Vagina (tissue), 2 donors: ENCODE data around the gene BLOC1S4. TPM values are rescaled to one million over a fixed set of nuclear protein-coding genes. Genes with fewer than 3 reads are reported as not detected.
A peak's percentile ranks its signal among the peaks of the same experiment; 100 is the strongest.

Experiments
- DNase-seq, 2 donors: peaks; one replicate each; pipeline ENCODE4 v3.0.0-alpha.2; 2017; ENCODE audit errors: extremely low spot score in 2 of 2
- H3K27ac ChIP-seq: fragments of 200-600 bp; sonication (generic); one replicate; pipeline ENCODE4 v1.5.1; 2019
- H3K27me3 ChIP-seq: fragments of 200-600 bp; sonication (generic); one replicate; pipeline ENCODE4 v1.5.1; 2019
- H3K36me3 ChIP-seq, 2 donors: fragments of 200-600 bp; sonication (generic); one replicate each; pipeline ENCODE4 v1.5.1; 2017 to 2019
- H3K4me1 ChIP-seq: fragments of 200-600 bp; sonication (generic); one replicate; pipeline ENCODE4 v1.5.1; 2019
- H3K4me3 ChIP-seq, 2 donors: fragments of 200-600 bp; sonication (generic); 1 replicate in 1 of 2; 2 replicates in 1 of 2; pipeline ENCODE4 v1.5.1; 2016 to 2019
- H3K9me3 ChIP-seq: fragments of 200-600 bp; sonication (generic); one replicate; pipeline ENCODE4 v1.5.1; 2019
- CTCF ChIP-seq, 3 experiments: fragments of 450-650 bp in 2 of 3; fragments of 200-600 bp in 1 of 3; sonication (generic) in 1 of 3; IDR thresholded peaks; one replicate each; pipeline ENCODE4 v1.5.1; 2017 to 2019; ENCODE audit warnings: antibody characterized with exemption in 3 of 3, mild to moderate bottlenecking in 2 of 3, moderate library complexity in 2 of 3
- POLR2A ChIP-seq, 2 donors: fragments of 450-650 bp; IDR thresholded peaks; one replicate each; pipeline ENCODE4 v1.6.1; 2017; ENCODE audit warnings: antibody characterized with exemption in 2 of 2, mild to moderate bottlenecking in 2 of 2, moderate library complexity in 2 of 2
- POLR2AphosphoS5 ChIP-seq, 2 donors: sonication (generic); formaldehyde crosslinking; IDR thresholded peaks; one replicate each; pipeline ENCODE4 v1.9.0; 2017; ENCODE audit warnings: antibody characterized with exemption in 2 of 2, mild to moderate bottlenecking in 2 of 2, low read depth in 1 of 2; ENCODE audit not compliant: insufficient read depth in 1 of 2
- intact Hi-C: fragments of 100-400 bp; cut with DNase I; formaldehyde crosslinking; loops from one replicate; pipeline ENCODE4 v1.15.1; 2023
- total RNA-seq: library from RNA; depleted of rRNA; stranded (reverse); fragments of >200 nt; gene quantifications from one replicate; pipeline ENCODE4 v1.2.3, GENCODE V29; 2016

The BLOC1S4 gene
- total RNA-seq, 1 donor from 2014 or later = 34.9 TPM

DNA sequence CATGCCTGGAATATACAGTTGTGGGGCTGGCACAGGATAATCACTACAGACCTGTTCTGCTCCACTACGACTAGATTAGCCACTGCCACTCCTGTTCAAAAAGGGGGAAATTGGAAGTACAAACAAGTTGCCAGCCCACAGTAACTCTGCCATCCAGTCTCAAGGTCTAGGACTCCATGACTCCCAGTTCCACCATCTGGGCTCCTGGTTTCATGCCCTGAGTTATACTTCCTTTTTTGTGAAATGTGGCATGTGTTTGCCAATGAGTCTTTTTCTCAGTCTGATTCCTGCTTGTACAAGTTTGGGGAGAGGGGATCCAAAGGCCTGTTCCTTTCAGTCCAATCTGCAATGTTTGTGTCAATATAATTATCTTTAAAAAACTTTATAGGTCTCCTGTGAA, 1.0 kb upstream of the BLOC1S4 start:
- no peak overlapping the region for H3K4me3 ChIP-seq
- H3K36me3 ChIP-seq = no peaks in the 10 kb centered on the region
- peak overlapping the region; percentile 87 for H3K27ac ChIP-seq
- no peak for TF ChIP-seq POLR2A (IDR thresholded peaks at IDR 0.05)
- TF ChIP-seq CTCF (IDR thresholded peaks at IDR 0.05) = no peak
- no peak for TF ChIP-seq POLR2AphosphoS5 (IDR thresholded peaks at IDR 0.05; ENCODE audit: insufficient read depth in 1 of 2, low read depth in 1 of 2)
- no peaks in the 10 kb centered on the region for H3K9me3 ChIP-seq
- H3K4me1 ChIP-seq = peaks cover 27% of the 10 kb centered on the region
- no peaks in the 10 kb centered on the region for H3K27me3 ChIP-seq
- DNase-seq = no peak
- intact Hi-C loops = no loop called here

GRCh38 chr4:6715704-6716017, 313 bp upstream of the BLOC1S4 start:
- DNase-seq = no peak
- Histone ChIP-seq H3K27me3 (no peaks in the 10 kb centered on the region), H3K9me3 (no peaks in the 10 kb centered on the region), H3K27ac (peak overlapping the region; percentile 87), H3K36me3 (no peaks in the 10 kb centered on the region), H3K4me3 (peak overlapping the region; percentile 88 to 98), H3K4me1 (peaks cover 27% of the 10 kb centered on the region)
- intact Hi-C loops = loop anchor here (1.0 to 2.0 kb wide), 2 partner anchors 68 to 159 kb away; no protein-coding TSS in a partner anchor
- TF ChIP-seq POLR2A (IDR thresholded peaks at IDR 0.05) (no peak), POLR2AphosphoS5 (IDR thresholded peaks at IDR 0.05; ENCODE audit: insufficient read depth in 1 of 2, low read depth in 1 of 2) (peak in 1 of 2 donors; percentile 96), CTCF (IDR thresholded peaks at IDR 0.05) (no peak)

DNA sequence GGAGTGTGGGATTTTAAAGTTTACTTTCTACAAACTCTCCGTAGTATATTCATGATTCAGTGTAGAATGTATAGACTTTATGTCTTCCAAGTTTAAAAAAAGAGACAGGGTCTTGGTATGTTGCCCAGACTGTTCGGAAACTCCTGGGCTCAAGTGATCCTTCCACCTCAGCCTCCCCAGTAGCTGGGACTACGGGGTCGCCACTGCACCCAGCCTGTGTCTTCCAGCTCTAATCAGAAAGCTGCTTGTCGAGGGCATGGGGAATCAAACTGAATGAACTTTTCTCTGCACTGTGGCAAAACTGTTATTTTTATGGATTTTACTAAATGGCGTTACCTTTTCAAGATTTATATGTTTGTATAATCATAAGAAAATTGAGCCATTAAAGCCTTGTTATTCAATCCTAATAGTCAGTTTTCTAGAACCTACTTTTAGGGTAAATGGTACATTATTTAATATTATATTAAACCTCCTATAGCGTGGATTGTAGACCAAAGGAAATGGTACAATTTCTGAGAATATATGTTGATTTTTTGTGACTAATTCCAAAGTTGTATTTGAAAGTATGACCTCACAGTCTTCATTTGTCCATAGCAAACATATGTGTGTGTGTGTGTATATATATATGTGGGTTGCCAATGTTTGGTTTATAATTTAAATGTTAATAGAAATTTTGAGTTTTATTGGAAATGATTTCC, 1.1 kb downstream of the BLOC1S4 start:
- DNase-seq = no peak
- H3K27ac ChIP-seq = peak overlapping the region; percentile 87
- H3K36me3 ChIP-seq = no peaks in the 10 kb centered on the region
- peaks cover 28% of the 10 kb centered on the region for H3K4me1 ChIP-seq
- intact Hi-C loops = loop anchor here (1.0 to 2.0 kb wide), 2 partner anchors 66 to 158 kb away; no protein-coding TSS in a partner anchor
- TF ChIP-seq POLR2AphosphoS5 (IDR thresholded peaks at IDR 0.05; ENCODE audit: insufficient read depth in 1 of 2, low read depth in 1 of 2) (no peak), CTCF (IDR thresholded peaks at IDR 0.05) (no peak), POLR2A (IDR thresholded peaks at IDR 0.05) (no peak)
- H3K27me3 ChIP-seq = no peaks in the 10 kb centered on the region
- peak overlapping the region; percentile 88 to 98 for H3K4me3 ChIP-seq
- H3K9me3 ChIP-seq = no peaks in the 10 kb centered on the region

- intact Hi-C loops = no loop called here
- H3K9me3 ChIP-seq = no peaks in the 10 kb centered on the region
- DNase-seq = no peak
Observed at GRCh38 chr4:6718932-6719610, 3.1 kb downstream of the BLOC1S4 start.

GRCh38 chr4:6719611-6720179, 3.7 kb downstream of the BLOC1S4 start:
- TF ChIP-seq CTCF (IDR thresholded peaks at IDR 0.05) = no peak
- no peak for TF ChIP-seq POLR2A (IDR thresholded peaks at IDR 0.05)
- no peak for TF ChIP-seq POLR2AphosphoS5 (IDR thresholded peaks at IDR 0.05; ENCODE audit: insufficient read depth in 1 of 2, low read depth in 1 of 2)

More at GRCh38 chr4:6718932-6719610, 3.1 kb downstream of the BLOC1S4 start:
- H3K36me3 ChIP-seq = no peaks in the 10 kb centered on the region
- H3K27ac ChIP-seq = no peak overlapping the region
- H3K4me3 ChIP-seq = no peak overlapping the region
- H3K27me3 ChIP-seq = no peaks in the 10 kb centered on the region
- TF ChIP-seq POLR2AphosphoS5 (IDR thresholded peaks at IDR 0.05; ENCODE audit: insufficient read depth in 1 of 2, low read depth in 1 of 2) (no peak), POLR2A (IDR thresholded peaks at IDR 0.05) (no peak)
- peaks cover 28% of the 10 kb centered on the region for H3K4me1 ChIP-seq

More at GRCh38 chr4:6719611-6720179, 3.7 kb downstream of the BLOC1S4 start:
- H3K27me3 ChIP-seq = no peaks in the 10 kb centered on the region
- peak overlapping the region; percentile 12 for H3K27ac ChIP-seq
- H3K4me3 ChIP-seq = no peak overlapping the region
- H3K4me1 ChIP-seq = peaks cover 33% of the 10 kb centered on the region
- intact Hi-C loops = loop anchor here (10.0 kb wide), 1 partner anchor 355 kb away; no protein-coding TSS in a partner anchor
- no peak for DNase-seq
- no peaks in the 10 kb centered on the region for H3K36me3 ChIP-seq
- no peaks in the 10 kb centered on the region for H3K9me3 ChIP-seq
